Mucosa of descending colon (tissue), 3 donors: ENCODE results near the gene WFIKKN2. TPM values are rescaled to one million over a fixed set of nuclear protein-coding genes. Genes with fewer than 3 reads are reported as not detected.
"Not testable (repeated sequence)": the region's sequence is repeated elsewhere in the genome, so short reads cannot be mapped to it uniquely, and the experiment has no call there.

ENCODE experiments used
- ATAC-seq: fragments of 200-7000 bp; cut with Tn5 transposase; one replicate; pipeline ENCODE4 v1.9.1; 2020; ENCODE audit warnings: mild to moderate bottlenecking, moderate library complexity
- DNase-seq, 3 donors: peaks; one replicate each; pipeline ENCODE4 v3.0.0-alpha.2; 2020
- H3K36me3 ChIP-seq: fragments of 200-600 bp; one replicate; pipeline ENCODE4 v1.8.0; 2021; ENCODE audit warnings: low read depth, mild to moderate bottlenecking
- H3K4me1 ChIP-seq: fragments of 200-600 bp; one replicate; pipeline ENCODE4 v1.8.0; 2021; ENCODE audit warnings: low read depth, mild to moderate bottlenecking
- H3K4me3 ChIP-seq: fragments of 200-600 bp; one replicate; pipeline ENCODE4 v1.8.0; 2021; ENCODE audit warnings: mild to moderate bottlenecking
- H3K9me3 ChIP-seq: fragments of 200-600 bp; one replicate; pipeline ENCODE4 v1.8.0; 2021; ENCODE audit warnings: mild to moderate bottlenecking
- intact Hi-C, 2 donors: fragments of 100-400 bp; cut with DNase I in 1 of 2; cut with micrococcal nuclease in 1 of 2; formaldehyde crosslinking; loops; one replicate each; pipeline versions ENCODE4 v1.11.0 to v1.11.1; 2022; cut with DNase I, micrococcal nuclease
- total RNA-seq, 3 donors: library from RNA; stranded (reverse); fragmentation: NEBNext Ultra II Directional in 2 of 3; extraction: Animal tissue kit (Norgen Biotek cat#: 25700) in 2 of 3; gene quantifications; one replicate each; pipeline versions ENCODE4 v1.2.1 to v1.2.4, GENCODE V29; 2021 to 2023
- TF ChIP-seq, protein P1 (sequence below): fragments of 200-600 bp; IDR thresholded peaks from one replicate; pipeline ENCODE4 v1.8.0; 2022; ENCODE audit warnings: antibody characterized with exemption, mild to moderate bottlenecking
- donor health status: DM: no; HTN: no; CAD: no; lungs with moderate emphysema.
- donor health status: DM: no; HTN: no; CAD: no.
- donor health status: DM: no; HTN: yes; CAD: no.

The WFIKKN2 gene
- total RNA-seq, 3 donors from 2014 or later = 0.07 to 0.76 (median 0.17) TPM

DNA sequence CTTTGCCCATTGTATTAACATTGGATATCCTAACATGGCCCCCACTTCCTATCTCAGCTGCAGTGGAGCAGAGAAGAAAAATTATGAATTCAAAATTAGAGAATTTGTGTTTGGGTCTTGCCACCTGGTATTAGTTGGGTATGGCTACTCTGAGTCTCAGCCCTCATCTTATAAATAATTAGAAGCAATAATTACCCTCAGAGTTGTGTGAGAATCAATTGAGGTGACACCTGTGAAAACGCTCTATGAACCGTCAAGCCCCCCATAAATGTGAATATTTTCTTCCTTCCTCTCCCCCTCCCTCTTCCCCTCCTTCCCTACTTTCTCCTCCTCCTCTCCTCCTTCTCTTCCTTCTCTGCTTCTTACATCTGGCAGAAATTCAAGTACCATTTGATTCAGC, 39.7 kb downstream of the WFIKKN2 start:
- DNase-seq = no peak
- TF ChIP-seq, protein P1, sequence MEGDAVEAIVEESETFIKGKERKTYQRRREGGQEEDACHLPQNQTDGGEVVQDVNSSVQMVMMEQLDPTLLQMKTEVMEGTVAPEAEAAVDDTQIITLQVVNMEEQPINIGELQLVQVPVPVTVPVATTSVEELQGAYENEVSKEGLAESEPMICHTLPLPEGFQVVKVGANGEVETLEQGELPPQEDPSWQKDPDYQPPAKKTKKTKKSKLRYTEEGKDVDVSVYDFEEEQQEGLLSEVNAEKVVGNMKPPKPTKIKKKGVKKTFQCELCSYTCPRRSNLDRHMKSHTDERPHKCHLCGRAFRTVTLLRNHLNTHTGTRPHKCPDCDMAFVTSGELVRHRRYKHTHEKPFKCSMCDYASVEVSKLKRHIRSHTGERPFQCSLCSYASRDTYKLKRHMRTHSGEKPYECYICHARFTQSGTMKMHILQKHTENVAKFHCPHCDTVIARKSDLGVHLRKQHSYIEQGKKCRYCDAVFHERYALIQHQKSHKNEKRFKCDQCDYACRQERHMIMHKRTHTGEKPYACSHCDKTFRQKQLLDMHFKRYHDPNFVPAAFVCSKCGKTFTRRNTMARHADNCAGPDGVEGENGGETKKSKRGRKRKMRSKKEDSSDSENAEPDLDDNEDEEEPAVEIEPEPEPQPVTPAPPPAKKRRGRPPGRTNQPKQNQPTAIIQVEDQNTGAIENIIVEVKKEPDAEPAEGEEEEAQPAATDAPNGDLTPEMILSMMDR = no peak
- Histone ChIP-seq H3K36me3 (no peaks in the 10 kb centered on the region), H3K4me3 (no peak overlapping the region), H3K9me3 (no peaks in the 10 kb centered on the region), H3K4me1 (no peaks in the 10 kb centered on the region)
- ATAC-seq = no peak
- intact Hi-C loops = no loop called here

DNA sequence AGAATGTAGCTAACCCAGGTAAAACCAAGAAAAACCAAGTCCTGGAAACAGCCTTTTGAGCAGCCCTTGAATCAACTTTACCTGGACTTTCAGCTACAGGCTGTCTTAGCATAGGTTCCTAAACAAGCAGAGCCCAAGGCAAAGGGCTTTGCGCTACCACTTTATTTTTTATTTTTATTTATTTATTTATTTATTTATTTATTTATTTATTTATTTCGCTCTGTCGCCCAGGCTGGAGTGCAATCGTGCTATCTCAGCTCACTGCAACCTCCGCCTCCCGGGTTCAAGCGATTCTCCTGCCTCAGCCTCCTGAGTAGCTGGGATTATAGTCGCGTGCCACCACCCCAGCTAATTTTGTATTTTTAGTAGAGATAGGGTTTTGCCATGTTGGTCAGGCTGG, 41.7 kb downstream of the WFIKKN2 start:
- H3K36me3 ChIP-seq, DNase-seq, H3K4me1 ChIP-seq, ATAC-seq, intact Hi-C loops, H3K9me3 ChIP-seq, H3K4me3 ChIP-seq: not testable (repeated sequence)

DNA sequence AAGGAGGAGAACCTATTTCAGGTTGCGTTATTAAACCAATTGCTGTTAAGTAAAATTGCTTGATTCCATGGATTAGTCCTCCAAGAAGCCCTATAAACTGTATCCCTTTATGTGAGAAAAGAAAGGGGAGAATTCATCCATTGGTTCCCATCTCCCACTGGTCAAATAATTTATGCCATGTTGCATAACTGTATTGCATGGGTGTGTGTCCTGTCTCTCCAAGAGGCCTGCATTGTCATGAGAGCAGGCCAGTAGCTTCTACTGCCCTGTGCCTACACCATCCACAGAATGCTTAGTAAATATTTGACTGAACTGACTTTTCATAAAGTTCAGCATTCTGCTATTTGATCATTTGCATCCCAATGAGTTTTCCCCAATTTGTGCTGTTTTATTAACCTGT, 42.5 kb downstream of the WFIKKN2 start:
- no peaks in the 10 kb centered on the region for H3K4me1 ChIP-seq
- no peaks in the 10 kb centered on the region for H3K9me3 ChIP-seq
- ATAC-seq = no peak
- no peak for DNase-seq
- TF ChIP-seq, protein P1 = no peak
- intact Hi-C loops = no loop called here
- H3K36me3 ChIP-seq = no peaks in the 10 kb centered on the region
- H3K4me3 ChIP-seq = no peak overlapping the region

DNA sequence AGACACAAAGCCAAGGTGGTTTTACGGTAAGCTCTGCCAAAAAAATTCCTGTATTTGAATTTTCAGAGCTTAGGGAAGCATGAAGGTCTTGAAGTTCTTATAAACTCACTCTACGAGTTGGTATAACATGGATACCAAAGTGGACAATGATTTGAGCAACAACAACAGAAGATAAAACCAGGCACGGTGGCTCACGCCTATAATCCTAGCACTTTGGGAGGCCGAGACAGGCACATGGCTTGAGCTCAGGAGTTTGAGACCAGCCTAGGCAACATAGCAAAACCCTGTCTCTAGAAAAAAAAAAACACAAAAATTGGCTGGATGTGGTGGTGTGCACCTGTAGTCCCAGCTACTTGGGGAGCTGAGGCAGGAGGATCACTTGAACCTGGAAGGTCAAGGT, 43.7 kb downstream of the WFIKKN2 start:
- TF ChIP-seq, protein P1 = no peak
- H3K4me1 ChIP-seq = peaks cover 3% of the 10 kb centered on the region
- ATAC-seq (no peak), DNase-seq (no peak)
- no peaks in the 10 kb centered on the region for H3K36me3 ChIP-seq
- no peaks in the 10 kb centered on the region for H3K9me3 ChIP-seq
- intact Hi-C loops = no loop called here
- no peak overlapping the region for H3K4me3 ChIP-seq

DNA sequence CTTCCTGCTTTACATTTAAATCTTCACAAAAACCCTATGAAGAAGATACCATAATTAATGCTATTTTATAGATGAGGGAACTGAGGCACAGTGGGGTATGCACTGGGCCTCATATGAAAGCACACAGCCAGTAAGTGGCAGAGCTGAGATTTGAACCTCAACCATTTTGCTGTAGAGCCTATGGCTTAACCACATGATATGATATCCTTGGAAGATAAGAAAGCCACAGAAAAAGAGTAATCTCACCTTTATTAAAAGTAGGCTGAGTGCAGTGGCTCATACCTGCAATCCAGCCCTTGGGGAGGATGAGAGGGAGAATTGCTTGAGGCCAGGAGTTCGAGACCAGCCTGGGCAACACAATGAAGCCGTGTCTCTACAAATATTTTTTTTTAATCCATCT, 45.8 kb downstream of the WFIKKN2 start:
- DNase-seq (no peak), ATAC-seq (no peak)
- TF ChIP-seq, protein P1 = no peak

DNA sequence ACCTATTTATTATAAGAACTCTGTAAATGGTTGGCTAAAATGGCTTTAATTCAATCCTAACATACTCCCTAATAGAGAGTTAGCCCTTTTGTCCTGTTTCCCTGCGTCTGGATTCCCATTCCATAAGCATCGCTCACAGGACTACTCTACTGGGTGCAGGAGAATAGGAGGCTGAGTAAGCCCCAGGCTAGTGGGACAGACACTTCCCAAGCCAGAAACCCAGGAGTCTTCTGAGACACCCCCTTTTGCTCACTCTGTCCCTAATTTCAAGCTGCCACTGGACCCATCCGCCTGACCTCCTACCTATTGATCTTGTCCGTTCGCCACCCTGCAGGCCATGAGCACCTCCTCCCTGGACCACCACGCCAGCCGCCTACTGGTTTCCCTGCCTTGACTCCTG, 47.5 kb downstream of the WFIKKN2 start:
- no peak for ATAC-seq
- H3K9me3 ChIP-seq = no peaks in the 10 kb centered on the region
- no peak for DNase-seq
- H3K4me1 ChIP-seq = peaks cover 19% of the 10 kb centered on the region
- no peak overlapping the region for H3K4me3 ChIP-seq
- TF ChIP-seq, protein P1 = no peak
- no peaks in the 10 kb centered on the region for H3K36me3 ChIP-seq
- intact Hi-C loops = no loop called here

More for the DNA sequence above, 45.8 kb downstream of the WFIKKN2 start:
- H3K36me3 ChIP-seq = no peaks in the 10 kb centered on the region
- H3K4me3 ChIP-seq = no peak overlapping the region
- H3K4me1 ChIP-seq = peaks cover 12% of the 10 kb centered on the region
- intact Hi-C loops = no loop called here
- H3K9me3 ChIP-seq = no peaks in the 10 kb centered on the region
